Erythroblast (primary cell): Measurements from ENCODE around the gene TSNAX.

Experiments used
- GATA1 ChIP-seq: IDR thresholded peaks from 2 replicates; pipeline ENCODE4 v1.6.1; 2011; ENCODE audit warnings: low read depth, mild to moderate bottlenecking, control low read depth, low read length, moderate library complexity
- POLR2A ChIP-seq: IDR thresholded peaks from 2 replicates; pipeline ENCODE4 v1.6.1; 2011; ENCODE audit warnings: mild to moderate bottlenecking, low read length

DNA sequence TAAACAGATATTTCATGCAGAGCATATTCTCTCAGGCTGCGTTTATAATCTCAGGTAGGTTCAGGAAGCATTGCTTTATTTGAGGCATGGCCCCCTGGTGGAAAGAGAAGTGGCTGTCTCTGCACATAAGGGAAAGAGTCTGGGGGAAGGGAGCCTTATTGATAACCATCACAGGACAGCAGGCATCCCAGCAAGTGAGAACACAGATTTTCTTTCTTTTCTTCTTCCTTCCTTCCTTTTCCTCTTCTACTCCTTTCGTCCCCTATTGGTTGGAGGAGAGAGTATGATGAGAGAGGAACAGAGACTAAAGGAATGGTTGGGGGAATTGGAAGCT lies 21.9 kb downstream of the TSNAX start:
- no peak for TF ChIP-seq POLR2A
- TF ChIP-seq GATA1 = no peak
